ENCODE measurements around the gene AFAP1.

AFAP1 gene

DNA sequence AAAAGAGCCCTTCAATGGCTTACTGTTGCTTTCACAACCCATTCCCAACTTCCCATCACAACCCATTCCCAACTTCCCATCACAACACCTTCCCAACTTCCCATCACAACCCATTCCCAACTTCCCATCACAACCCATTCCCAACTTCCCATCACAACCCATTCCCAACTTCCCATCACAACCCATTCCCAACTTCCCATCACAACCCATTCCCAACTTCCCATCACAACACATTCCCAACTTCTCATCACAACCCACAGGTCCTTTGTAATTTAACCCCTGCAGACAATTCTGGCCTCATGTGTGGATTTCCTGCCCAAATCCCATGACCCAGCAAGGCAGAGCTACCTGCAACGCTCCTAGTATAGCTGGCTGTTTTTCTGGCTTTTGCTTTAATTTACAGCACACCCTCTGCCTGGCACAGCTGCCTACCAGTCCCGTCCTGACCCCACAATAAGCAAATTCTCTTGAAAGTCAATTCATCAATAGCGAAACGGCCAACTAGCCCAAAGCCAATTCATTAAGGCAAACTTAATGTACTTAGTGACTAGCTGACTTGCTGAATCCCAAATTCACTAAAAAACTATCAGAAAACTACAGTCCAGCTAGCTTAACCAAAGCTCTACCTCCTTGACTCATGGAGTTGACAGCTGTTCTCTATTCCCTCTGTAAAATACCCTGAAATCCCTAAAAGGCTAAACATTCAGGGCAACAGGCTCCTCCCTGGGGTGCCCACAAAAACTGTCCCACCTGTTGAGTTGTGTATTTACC is 75.6 kb downstream of the AFAP1 start:
- no peak for DNase-seq

- DNase-seq: no peak
These were observed 77.0 kb downstream of the AFAP1 start for GRCh38 chr4:7862561-7863192.

GRCh38 chr4:7861440-7861881 is 78.2 kb downstream of the AFAP1 start:
- no peak for DNase-seq

DNA sequence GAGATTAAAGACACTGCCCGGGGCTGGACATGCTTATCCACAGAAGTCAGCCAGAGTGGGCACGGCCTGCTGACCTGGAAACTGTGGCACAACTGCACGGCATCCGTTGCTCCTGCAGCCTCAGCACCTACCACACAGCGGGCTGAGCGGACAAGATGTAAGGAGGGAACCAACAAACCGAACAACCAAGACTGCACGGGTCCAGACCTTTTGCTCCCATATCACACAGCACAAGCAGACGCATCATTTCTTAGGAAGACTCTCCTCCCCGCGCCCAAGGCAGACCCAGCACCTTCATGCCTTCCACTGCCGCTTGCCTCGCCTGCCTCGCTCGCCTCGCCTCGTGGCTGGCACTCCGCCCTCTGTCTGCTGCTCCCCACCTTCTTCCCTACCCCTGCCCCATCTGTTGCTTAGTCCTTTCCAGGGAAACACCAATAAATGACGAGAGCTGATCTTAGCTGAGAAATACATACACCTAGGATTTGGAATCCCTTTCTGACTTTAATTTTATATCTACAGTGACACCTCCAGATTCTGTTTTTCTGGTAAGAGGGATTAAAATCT is 79.0 kb downstream of the AFAP1 start:
- no peak for DNase-seq

DNA sequence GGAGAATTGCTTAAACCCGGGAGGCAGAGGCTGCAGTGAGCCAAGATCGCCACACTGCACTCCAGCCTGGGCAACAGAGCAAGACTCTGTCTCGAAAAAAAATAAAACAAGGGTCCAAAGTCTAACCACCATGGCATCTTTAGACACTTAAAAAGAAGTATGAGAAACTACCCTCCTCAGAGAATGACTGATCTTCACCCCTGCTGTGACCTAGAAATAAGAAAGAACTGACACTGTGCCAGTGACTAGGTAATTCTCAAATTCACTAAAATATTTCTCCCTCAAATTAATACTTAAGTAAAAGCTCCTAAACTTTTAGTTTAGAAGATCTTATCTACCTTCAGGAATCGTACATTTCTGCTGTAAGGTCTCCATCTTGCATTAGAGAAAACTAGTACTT is 80.3 kb downstream of the AFAP1 start:
- DNase-seq: no peak

DNA sequence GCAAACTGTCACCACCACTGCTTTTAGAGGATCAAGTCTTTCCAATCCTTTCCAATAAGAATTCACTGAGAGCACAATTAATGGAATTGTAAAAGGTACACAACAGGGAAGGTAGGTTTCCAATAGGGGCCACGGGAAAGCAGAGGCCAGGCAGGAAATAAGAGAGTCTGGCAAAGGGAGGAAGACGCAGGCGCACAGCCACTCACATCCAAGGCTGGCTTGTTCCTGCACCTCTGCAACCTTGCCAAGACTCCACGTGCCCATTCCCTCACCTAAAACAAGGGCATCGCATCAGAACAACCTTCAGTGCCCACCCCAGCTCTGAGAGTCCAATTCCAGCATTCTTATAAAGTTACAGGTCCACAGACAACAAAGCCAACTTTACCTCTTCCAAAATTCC is 81.2 kb downstream of the AFAP1 start:
- DNase-seq: no peak

- no peak for DNase-seq
These were observed 81.7 kb downstream of the AFAP1 start for GRCh38 chr4:7857993-7858392.

- DNase-seq: no peak
These were observed 82.4 kb downstream of the AFAP1 start for GRCh38 chr4:7857238-7857701.

GRCh38 chr4:7855731-7856130 is 83.9 kb downstream of the AFAP1 start:
- DNase-seq: no peak

GRCh38 chr4:7854697-7855370 is 84.8 kb downstream of the AFAP1 start:
- peak; percentile 62 for DNase-seq

DNA sequence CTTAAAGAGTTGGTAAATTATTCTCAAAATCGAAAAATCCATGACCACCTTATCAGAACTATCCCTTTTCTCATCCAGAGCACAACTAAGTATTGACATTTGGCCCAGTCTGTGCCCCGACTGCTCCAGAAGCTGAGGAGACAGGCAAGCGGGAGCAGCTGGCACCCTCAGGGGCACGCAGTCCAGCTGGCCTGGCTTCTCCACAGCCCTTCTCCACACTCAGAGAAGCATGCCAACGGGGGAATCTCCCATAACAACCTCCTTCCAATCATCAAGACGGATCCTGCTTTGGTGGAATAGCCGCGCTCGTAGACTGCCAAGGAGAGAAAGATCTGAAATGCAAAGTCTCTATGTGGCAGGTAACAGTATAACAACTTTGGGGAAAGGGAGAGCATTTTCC is 85.4 kb downstream of the AFAP1 start:
- no peak for DNase-seq

DNA sequence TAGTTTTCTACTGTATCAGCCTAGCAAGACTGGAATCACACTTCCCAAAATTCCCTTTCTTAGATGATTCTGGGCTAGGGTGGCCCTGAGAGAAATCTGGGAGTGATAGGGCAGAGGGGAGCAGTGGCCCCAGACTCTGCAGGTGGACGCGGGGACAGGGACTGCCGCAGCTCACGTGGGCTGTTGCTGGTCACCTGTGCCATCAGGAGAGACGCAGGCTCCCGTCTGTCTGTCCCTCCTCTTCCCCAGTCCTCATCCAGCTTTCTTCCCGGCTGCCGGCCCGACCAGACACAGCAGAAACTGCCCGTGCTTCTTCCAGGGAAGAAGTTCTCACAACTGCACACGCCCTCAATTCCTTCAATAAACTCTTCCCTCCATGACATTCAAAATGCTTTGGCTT is 86.4 kb downstream of the AFAP1 start:
- no peak for DNase-seq

GRCh38 chr4:7852568-7853185 is 87.0 kb downstream of the AFAP1 start:
- DNase-seq: peak; percentile 13

DNA sequence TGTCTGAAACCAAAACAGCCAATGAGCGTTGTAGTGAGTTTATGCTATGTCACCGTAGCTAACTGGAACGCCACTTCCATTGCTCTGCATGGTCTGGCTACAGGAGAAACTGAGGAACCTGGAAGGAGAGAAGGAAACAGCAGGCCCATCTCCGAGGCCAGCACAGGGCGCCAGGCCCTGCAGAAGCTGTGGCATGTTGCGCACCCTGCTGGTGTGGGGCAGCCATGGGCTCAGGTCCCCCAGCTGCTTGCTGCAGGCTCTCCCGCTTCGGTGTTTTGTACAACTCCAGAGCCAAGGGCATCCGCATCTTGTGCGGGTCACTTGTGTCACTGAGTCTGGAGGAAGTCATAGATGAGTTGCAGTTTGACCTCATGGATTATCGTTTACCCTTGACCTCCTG is 89.2 kb downstream of the AFAP1 start:
- DNase-seq: no peak

DNA sequence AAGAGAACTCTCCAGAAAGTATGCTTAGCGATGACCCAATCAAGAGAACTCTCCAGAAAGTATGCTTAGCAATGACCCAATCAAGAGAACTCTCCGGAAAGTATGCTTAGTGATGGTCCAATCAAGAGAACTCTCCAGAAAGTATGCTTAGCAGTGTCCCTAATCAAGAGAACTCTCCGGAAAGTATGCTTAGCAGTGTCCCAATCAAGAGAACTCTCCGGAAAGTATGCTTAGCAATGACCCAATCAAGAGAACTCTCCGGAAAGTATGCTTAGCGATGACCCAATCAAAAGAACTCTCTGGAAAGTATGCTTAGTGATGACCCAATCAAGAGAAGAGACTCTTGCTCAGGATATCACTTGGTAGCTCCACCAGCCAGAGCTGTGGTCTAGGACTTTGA is 92.5 kb downstream of the AFAP1 start:
- no peak for DNase-seq

- no peak for DNase-seq
These were observed 94.0 kb downstream of the AFAP1 start for GRCh38 chr4:7845493-7846128.

- no peak for DNase-seq
These were observed 95.1 kb downstream of the AFAP1 start for GRCh38 chr4:7844594-7844991.

DNA sequence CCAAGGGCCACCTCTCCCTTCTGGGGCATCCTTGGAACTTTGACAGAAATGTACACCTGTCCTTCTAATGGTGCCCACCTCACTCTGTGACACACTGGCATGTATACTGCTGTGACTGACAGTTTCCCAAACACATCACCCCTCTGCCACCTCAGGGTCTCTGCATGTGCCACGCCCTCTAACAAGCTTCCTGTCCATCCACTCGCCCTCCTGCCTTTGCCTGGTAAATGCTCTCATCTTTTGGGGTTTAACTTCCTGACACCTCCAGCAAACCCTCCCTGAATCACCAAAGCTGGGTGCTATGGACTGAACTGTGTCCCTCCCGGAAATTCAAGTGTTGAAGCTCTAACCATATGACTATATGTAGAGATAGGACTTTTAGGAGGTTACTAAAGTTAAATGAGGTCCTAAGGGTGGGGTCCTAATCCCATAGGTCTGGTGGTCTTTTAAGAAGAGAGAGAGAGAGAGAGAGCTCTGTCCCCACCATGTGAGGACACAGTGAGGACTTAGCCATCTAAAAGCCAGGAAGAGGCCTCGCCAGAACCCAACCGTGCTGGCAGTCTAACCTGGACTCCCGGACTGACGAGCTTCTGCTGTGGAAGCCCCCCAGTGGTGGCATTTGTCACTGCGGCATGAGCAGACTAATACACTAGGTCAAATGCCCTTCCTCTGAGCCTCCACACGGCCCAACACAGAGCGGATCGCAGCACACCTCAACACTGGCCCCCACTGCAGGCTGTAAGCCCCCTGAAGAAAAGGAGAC is 95.6 kb downstream of the AFAP1 start:
- DNase-seq: peak; percentile 65

- no peak for DNase-seq
These were observed 97.0 kb downstream of the AFAP1 start for GRCh38 chr4:7842384-7843279.

- no peak for DNase-seq
These were observed 97.8 kb downstream of the AFAP1 start for GRCh38 chr4:7841894-7842293.

DNA sequence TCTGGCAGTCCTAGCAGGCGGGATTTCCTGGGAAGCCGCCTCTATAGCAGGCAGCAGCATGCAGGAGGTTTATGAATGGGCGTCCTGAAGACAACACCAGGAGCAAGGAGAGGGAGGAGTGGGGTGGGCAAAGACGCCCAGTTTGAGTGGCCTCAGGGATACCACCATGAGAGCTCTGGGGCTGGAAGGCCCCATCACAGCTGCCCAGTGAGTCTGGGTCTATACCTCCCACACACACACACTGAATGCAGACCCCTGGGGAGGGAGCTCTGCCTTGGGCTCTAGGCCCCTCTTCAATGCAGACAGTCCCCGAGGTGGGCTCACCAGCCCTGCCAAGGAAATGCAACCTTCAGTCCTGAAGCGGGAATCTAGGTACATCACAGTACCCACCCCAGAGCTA is 98.6 kb downstream of the AFAP1 start:
- DNase-seq: no peak

All from stimulated activated naive CD4-positive, alpha-beta T cell treated with Interleukin-2 at 50 U/mL for 16 hours (primary cell).